ENCODE measurements around the gene TMED6. TPM values are rescaled to one million over a fixed set of nuclear protein-coding genes. Genes with fewer than 3 reads are reported as not detected.
A peak's percentile ranks its signal among the peaks of the same experiment; 100 is the strongest.

TMED6 gene
- total RNA-seq, 3 donors from 2014 or later, result 0.90 to 1.5 (median 1.1) TPM

GRCh38 chr16:69324013-69324531 lies 27.5 kb downstream of the TMED6 start:
- ATAC-seq, result no peak
- Mint-ChIP-seq H3K36me3 (ENCODE audit: insufficient read depth) (peaks cover 30% of the 10 kb centered on the region), H3K4me3 (no peak overlapping the region), H3K9me3 (no peaks in the 10 kb centered on the region), H3K27me3 (ENCODE audit: low read depth) (no peaks in the 10 kb centered on the region), H3K4me1 (ENCODE audit: low read depth) (peaks cover 35% of the 10 kb centered on the region)
- no peak for DNase-seq

GRCh38 chr16:69323415-69323814 lies 28.2 kb downstream of the TMED6 start:
- Mint-ChIP-seq H3K9me3 (no peaks in the 10 kb centered on the region), H3K36me3 (ENCODE audit: insufficient read depth) (peaks cover 30% of the 10 kb centered on the region), H3K4me3 (no peak overlapping the region), H3K27me3 (ENCODE audit: low read depth) (no peaks in the 10 kb centered on the region), H3K4me1 (ENCODE audit: low read depth) (peaks cover 28% of the 10 kb centered on the region)
- DNase-seq (no peak), ATAC-seq (no peak)

- ATAC-seq, result no peak
- no peaks in the 10 kb centered on the region for H3K27me3 Mint-ChIP-seq (ENCODE audit: low read depth)
- DNase-seq, result no peak
- H3K9me3 Mint-ChIP-seq, result no peaks in the 10 kb centered on the region
- H3K4me1 Mint-ChIP-seq (ENCODE audit: low read depth), result peaks cover 21% of the 10 kb centered on the region
- peaks cover 30% of the 10 kb centered on the region for H3K36me3 Mint-ChIP-seq (ENCODE audit: insufficient read depth)
- H3K4me3 Mint-ChIP-seq, result no peak overlapping the region
Observed at GRCh38 chr16:69322343-69322742, 29.2 kb downstream of the TMED6 start.

GRCh38 chr16:69321080-69321479 lies 30.5 kb downstream of the TMED6 start:
- no peak for ATAC-seq
- Mint-ChIP-seq H3K27me3 (ENCODE audit: low read depth) (no peaks in the 10 kb centered on the region), H3K9me3 (no peaks in the 10 kb centered on the region), H3K4me3 (no peak overlapping the region), H3K36me3 (ENCODE audit: insufficient read depth) (peaks cover 28% of the 10 kb centered on the region), H3K4me1 (ENCODE audit: low read depth) (peaks cover 8% of the 10 kb centered on the region)
- DNase-seq, result no peak

- Mint-ChIP-seq H3K4me1 (ENCODE audit: low read depth) (peaks cover 6% of the 10 kb centered on the region), H3K9me3 (no peaks in the 10 kb centered on the region), H3K36me3 (ENCODE audit: insufficient read depth) (peaks cover 30% of the 10 kb centered on the region), H3K4me3 (no peak overlapping the region), H3K27me3 (ENCODE audit: low read depth) (no peaks in the 10 kb centered on the region)
- no peak for DNase-seq
- no peak for ATAC-seq
Observed at GRCh38 chr16:69320740-69321073, 30.9 kb downstream of the TMED6 start.

GRCh38 chr16:69319826-69320739 lies 31.5 kb downstream of the TMED6 start:
- ATAC-seq (no peak), DNase-seq (no peak)
- H3K4me1 Mint-ChIP-seq (ENCODE audit: low read depth), result peaks cover 5% of the 10 kb centered on the region
- peaks cover 30% of the 10 kb centered on the region for H3K36me3 Mint-ChIP-seq (ENCODE audit: insufficient read depth)
- no peak overlapping the region for H3K4me3 Mint-ChIP-seq
- no peaks in the 10 kb centered on the region for H3K27me3 Mint-ChIP-seq (ENCODE audit: low read depth)
- H3K9me3 Mint-ChIP-seq, result no peaks in the 10 kb centered on the region

- peaks cover 2% of the 10 kb centered on the region for H3K4me1 Mint-ChIP-seq (ENCODE audit: low read depth)
- ATAC-seq (no peak), DNase-seq (no peak)
- peaks cover 30% of the 10 kb centered on the region for H3K36me3 Mint-ChIP-seq (ENCODE audit: insufficient read depth)
- no peak overlapping the region for H3K4me3 Mint-ChIP-seq
- H3K27me3 Mint-ChIP-seq (ENCODE audit: low read depth), result no peaks in the 10 kb centered on the region
- no peaks in the 10 kb centered on the region for H3K9me3 Mint-ChIP-seq
Observed at GRCh38 chr16:69319381-69319780, 32.2 kb downstream of the TMED6 start.

- Mint-ChIP-seq H3K27me3 (ENCODE audit: low read depth) (no peaks in the 10 kb centered on the region), H3K4me1 (ENCODE audit: low read depth) (peaks cover 5% of the 10 kb centered on the region), H3K36me3 (ENCODE audit: insufficient read depth) (peaks cover 30% of the 10 kb centered on the region), H3K9me3 (no peaks in the 10 kb centered on the region), H3K4me3 (no peak overlapping the region)
- ATAC-seq, result no peak
- DNase-seq, result no peak
Observed at GRCh38 chr16:69318911-69319289, 32.7 kb downstream of the TMED6 start.

- no peak for ATAC-seq
- no peaks in the 10 kb centered on the region for H3K27me3 Mint-ChIP-seq (ENCODE audit: low read depth)
- no peak overlapping the region for H3K4me3 Mint-ChIP-seq
- H3K36me3 Mint-ChIP-seq (ENCODE audit: insufficient read depth), result peaks cover 31% of the 10 kb centered on the region
- DNase-seq, result no peak
- H3K4me1 Mint-ChIP-seq (ENCODE audit: low read depth), result peaks cover 11% of the 10 kb centered on the region
- H3K9me3 Mint-ChIP-seq, result no peaks in the 10 kb centered on the region
Observed at GRCh38 chr16:69318177-69318910, 33.2 kb downstream of the TMED6 start.

GRCh38 chr16:69316595-69317034 lies 35.0 kb downstream of the TMED6 start:
- Mint-ChIP-seq H3K9me3 (no peaks in the 10 kb centered on the region), H3K27me3 (ENCODE audit: low read depth) (no peaks in the 10 kb centered on the region), H3K36me3 (ENCODE audit: insufficient read depth) (peaks cover 21% of the 10 kb centered on the region), H3K4me3 (no peak overlapping the region), H3K4me1 (ENCODE audit: low read depth) (peaks cover 20% of the 10 kb centered on the region)
- ATAC-seq, result no peak
- no peak for DNase-seq

- ATAC-seq, result no peak
- H3K27me3 Mint-ChIP-seq (ENCODE audit: low read depth), result no peaks in the 10 kb centered on the region
- H3K4me1 Mint-ChIP-seq (ENCODE audit: low read depth), result peaks cover 22% of the 10 kb centered on the region
- no peak overlapping the region for H3K4me3 Mint-ChIP-seq
- no peaks in the 10 kb centered on the region for H3K9me3 Mint-ChIP-seq
- no peak for DNase-seq
- peaks cover 13% of the 10 kb centered on the region for H3K36me3 Mint-ChIP-seq (ENCODE audit: insufficient read depth)
Observed at GRCh38 chr16:69315486-69316311, 35.9 kb downstream of the TMED6 start.

GRCh38 chr16:69314534-69314933 lies 37.1 kb downstream of the TMED6 start:
- no peaks in the 10 kb centered on the region for H3K27me3 Mint-ChIP-seq (ENCODE audit: low read depth)

GRCh38 chr16:69313469-69313868 lies 38.1 kb downstream of the TMED6 start:
- DNase-seq (no peak), ATAC-seq (no peak)
- peaks cover 9% of the 10 kb centered on the region for H3K36me3 Mint-ChIP-seq (ENCODE audit: insufficient read depth)
- peak overlapping the region; percentile 62 for H3K4me3 Mint-ChIP-seq
- H3K9me3 Mint-ChIP-seq, result no peaks in the 10 kb centered on the region
- peaks cover 30% of the 10 kb centered on the region for H3K4me1 Mint-ChIP-seq (ENCODE audit: low read depth)
- H3K27me3 Mint-ChIP-seq (ENCODE audit: low read depth), result no peaks in the 10 kb centered on the region

More at GRCh38 chr16:69314534-69314933, 37.1 kb downstream of the TMED6 start:
- Mint-ChIP-seq H3K4me1 (ENCODE audit: low read depth) (peaks cover 27% of the 10 kb centered on the region), H3K9me3 (no peaks in the 10 kb centered on the region), H3K36me3 (ENCODE audit: insufficient read depth) (peaks cover 11% of the 10 kb centered on the region), H3K4me3 (no peak overlapping the region)
- no peak for ATAC-seq
- DNase-seq, result no peak
